Fibroblast of pulmonary artery (primary cell): ENCODE results near the gene ARL11.
A peak's percentile ranks its signal among the peaks of the same experiment; 100 is the strongest.

ENCODE experiments used
- DNase-seq: peaks from one replicate; pipeline ENCODE4 v3.0.0-alpha.2; 2010; ENCODE audit warnings: low read depth
- H3K4me3 ChIP-seq: replicated peaks from 2 replicates; pipeline ENCODE4 v1.5.1; 2011; ENCODE audit warnings: low read depth, mild to moderate bottlenecking, control low read depth, low read length, moderate library complexity
- CTCF ChIP-seq: IDR thresholded peaks from 2 replicates; pipeline ENCODE4 v1.5.1; 2011; ENCODE audit warnings: mild to moderate bottlenecking, control low read depth, low read length, inconsistent platforms; ENCODE audit errors: missing control alignments

The ARL11 gene

GRCh38 chr13:49655906-49656305 is 27.6 kb downstream of the ARL11 start:
- TF ChIP-seq CTCF, result no peak
- no peak for DNase-seq
- no peak overlapping the region for H3K4me3 ChIP-seq

DNA sequence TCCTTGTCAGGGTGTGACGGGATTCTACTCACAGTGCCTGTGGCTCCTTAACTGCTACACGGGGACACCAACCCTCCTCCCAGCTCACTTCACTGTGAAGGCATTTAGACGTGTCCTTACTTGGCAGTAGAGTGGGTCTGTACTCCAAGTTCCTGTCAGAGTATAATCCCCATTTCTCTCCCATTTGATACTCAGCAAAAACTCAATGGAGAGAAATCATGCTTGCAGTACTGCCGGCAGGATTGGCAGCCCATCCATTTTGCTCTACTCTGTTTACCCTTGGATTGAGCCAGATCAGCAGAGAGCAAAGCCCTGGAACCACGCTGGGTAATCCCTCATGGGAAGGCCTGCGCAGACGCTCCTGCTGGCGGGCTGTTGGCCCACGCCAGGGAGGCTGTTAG is 28.9 kb downstream of the ARL11 start:
- no peak for DNase-seq
- no peak overlapping the region for H3K4me3 ChIP-seq
- TF ChIP-seq CTCF, result no peak

DNA sequence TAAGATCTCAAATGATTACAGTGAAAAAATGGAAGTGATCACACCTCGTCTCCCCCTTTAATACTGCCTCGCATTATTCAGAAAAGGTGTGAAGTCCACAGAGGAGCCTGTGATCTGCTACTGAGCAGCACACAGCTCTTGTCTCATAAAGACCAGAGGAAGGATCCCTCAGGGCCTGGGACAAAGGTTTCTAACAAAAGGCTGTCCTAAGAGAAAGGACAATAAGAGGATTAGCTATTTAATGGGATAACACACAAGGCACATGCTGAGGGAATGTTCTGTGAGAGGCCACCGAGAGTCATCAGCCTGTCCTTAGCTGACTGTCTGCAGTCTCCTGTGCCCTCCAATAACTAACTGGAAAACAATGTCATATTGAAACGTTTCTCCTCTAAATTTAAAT is 36.3 kb downstream of the ARL11 start:
- TF ChIP-seq CTCF, result no peak
- H3K4me3 ChIP-seq, result no peak overlapping the region
- no peak for DNase-seq

GRCh38 chr13:49667773-49668172 is 39.5 kb downstream of the ARL11 start:
- no peak for DNase-seq
- TF ChIP-seq CTCF, result no peak
- H3K4me3 ChIP-seq, result no peak overlapping the region

DNA sequence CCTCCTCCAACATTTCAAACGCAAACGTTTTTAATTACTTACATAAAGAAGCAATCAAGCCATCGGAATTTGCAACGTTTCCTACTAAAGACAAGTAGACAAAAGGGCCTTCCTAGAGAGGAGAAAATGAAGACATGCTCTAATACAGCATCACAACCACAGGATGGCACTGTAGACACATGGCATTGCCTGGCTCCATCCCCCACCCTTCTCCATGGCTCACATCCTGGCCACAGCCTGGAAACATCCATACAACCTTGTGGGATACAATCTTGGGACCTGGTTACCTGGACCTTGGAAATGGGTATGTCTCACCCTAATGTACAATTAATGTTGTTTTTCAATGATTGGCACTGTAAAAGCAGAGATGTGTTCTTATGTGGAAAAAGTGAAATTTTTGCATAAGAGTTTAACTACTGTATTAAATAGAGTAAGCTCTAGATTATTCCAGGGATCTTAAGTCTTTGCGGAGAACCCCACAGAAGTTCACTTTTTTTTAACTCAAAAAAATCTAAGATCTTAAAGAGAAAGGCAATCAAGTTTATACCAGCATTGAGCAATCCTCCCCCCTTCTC is 41.5 kb downstream of the ARL11 start:
- peak; percentile 88 for TF ChIP-seq CTCF
- H3K4me3 ChIP-seq, result no peak overlapping the region
- peak; percentile 86 for DNase-seq

DNA sequence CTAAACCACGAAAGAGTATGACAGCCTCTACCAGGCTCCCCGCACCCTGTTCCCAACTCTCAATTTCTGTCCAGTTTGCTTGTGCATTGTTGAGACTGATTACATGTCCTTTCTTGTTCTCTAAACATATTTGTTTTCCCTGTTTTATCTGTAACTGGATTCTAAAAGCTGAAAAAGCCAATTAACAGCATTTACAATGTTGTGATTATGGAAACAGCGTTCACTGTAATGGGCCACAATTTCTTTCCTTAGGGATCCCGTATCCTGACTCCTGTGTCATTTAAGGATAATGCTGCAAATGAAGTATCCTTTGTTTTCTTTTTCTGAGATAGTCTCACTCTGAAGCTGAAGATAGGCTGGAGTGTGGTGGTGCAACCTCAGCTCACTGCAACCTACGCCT is 42.5 kb downstream of the ARL11 start:
- no peak overlapping the region for H3K4me3 ChIP-seq
- no peak for DNase-seq
- TF ChIP-seq CTCF, result no peak

DNA sequence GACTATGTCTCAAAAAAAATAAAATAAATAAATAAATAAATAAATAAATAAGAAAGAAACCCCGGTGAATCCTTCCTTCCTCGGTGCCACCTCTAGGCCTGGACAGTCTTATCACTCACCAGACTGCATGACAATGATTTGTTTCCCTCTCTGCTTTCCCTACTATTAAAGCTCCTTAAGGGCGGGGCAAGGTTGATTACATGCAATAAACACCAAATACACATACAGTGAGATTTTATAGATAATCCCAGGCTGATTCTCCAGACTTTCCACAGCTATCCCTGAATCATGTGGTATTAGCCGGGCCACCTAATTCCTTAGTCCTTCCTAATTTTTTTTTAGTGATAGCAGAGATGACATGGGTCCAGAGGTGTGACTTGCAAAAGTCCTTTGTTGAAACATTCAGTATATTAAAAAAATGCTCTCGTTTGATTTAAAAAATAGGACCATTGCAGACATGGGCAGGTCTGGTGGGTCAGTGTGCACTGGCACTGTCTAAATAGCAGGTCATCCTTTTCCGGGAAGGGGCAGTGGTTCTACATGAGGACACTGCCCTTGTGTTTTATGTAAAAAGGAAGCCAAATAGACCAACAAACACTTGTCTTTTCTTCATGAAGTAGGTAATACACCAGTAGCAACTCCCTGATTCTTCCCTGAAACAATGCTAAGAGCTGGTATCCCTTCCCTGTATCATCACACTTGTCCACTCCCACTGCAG is 48.4 kb downstream of the ARL11 start:
- TF ChIP-seq CTCF, result no peak
- no peak for DNase-seq
- no peak overlapping the region for H3K4me3 ChIP-seq
